HG02938 (cell line): ENCODE results near the gene CTTNBP2.

ENCODE experiments used
- ATAC-seq: cut with Tn5 transposase; IDR thresholded peaks from one replicate; pipeline ENCODE4 v1.9.1; 2021; ENCODE audit warnings: mild to moderate bottlenecking, moderate library complexity; ENCODE audit not compliant: unreplicated experiment

CTTNBP2 gene

GRCh38 chr7:117706210-117706609, 167.0 kb downstream of the CTTNBP2 start:
- ATAC-seq: no peak

GRCh38 chr7:117705630-117706029, 167.6 kb downstream of the CTTNBP2 start:
- no peak for ATAC-seq

GRCh38 chr7:117704063-117704462, 169.2 kb downstream of the CTTNBP2 start:
- ATAC-seq: no peak

GRCh38 chr7:117698018-117698417, 175.2 kb downstream of the CTTNBP2 start:
- ATAC-seq: no peak

GRCh38 chr7:117692338-117692737, 180.9 kb downstream of the CTTNBP2 start:
- no peak for ATAC-seq

GRCh38 chr7:117690147-117690546, 183.1 kb downstream of the CTTNBP2 start:
- no peak for ATAC-seq

GRCh38 chr7:117689406-117689805, 183.8 kb downstream of the CTTNBP2 start:
- no peak for ATAC-seq

- ATAC-seq: no peak
Observed at GRCh38 chr7:117688126-117688525, 185.1 kb downstream of the CTTNBP2 start.

GRCh38 chr7:117686311-117686935, 186.8 kb downstream of the CTTNBP2 start:
- ATAC-seq: no peak

GRCh38 chr7:117685795-117686194, 187.4 kb downstream of the CTTNBP2 start:
- ATAC-seq: no peak

GRCh38 chr7:117683430-117684175, 189.6 kb downstream of the CTTNBP2 start:
- ATAC-seq: no peak

- no peak for ATAC-seq
Observed at GRCh38 chr7:117682681-117683385, 190.4 kb downstream of the CTTNBP2 start.

- ATAC-seq: no peak
Observed at GRCh38 chr7:117679120-117679519, 194.1 kb downstream of the CTTNBP2 start.

- ATAC-seq: no peak
Observed at GRCh38 chr7:117675497-117676435, 197.5 kb downstream of the CTTNBP2 start.

GRCh38 chr7:117674617-117675016, 198.6 kb downstream of the CTTNBP2 start:
- no peak for ATAC-seq

- peak; percentile 60 for ATAC-seq
Observed at GRCh38 chr7:117673839-117674238, 199.4 kb downstream of the CTTNBP2 start.

GRCh38 chr7:117673367-117673766, 199.9 kb downstream of the CTTNBP2 start:
- no peak for ATAC-seq

GRCh38 chr7:117672453-117672852, 200.8 kb downstream of the CTTNBP2 start:
- no peak for ATAC-seq

- no peak for ATAC-seq
Observed at GRCh38 chr7:117669818-117670217, 203.4 kb downstream of the CTTNBP2 start.

- ATAC-seq: no peak
Observed at GRCh38 chr7:117667456-117667855, 205.8 kb downstream of the CTTNBP2 start.

- ATAC-seq: no peak
Observed at GRCh38 chr7:117666689-117667088, 206.6 kb downstream of the CTTNBP2 start.
